ENCODE results near the gene AHCTF1. TPM values are rescaled to one million over a fixed set of nuclear protein-coding genes. Genes with fewer than 3 reads are reported as not detected.
"Not testable (repeated sequence)": the region's sequence is repeated elsewhere in the genome, so short reads cannot be mapped to it uniquely, and the experiment has no call there.

AHCTF1 gene
- total RNA-seq, 1 experiment from 2014 or later, result 44.3 TPM

- peaks cover 21% of the 10 kb centered on the region; the same call in 1 of the 2 replicates for H3K79me2 ChIP-seq (ENCODE audit: insufficient read depth, low read length)
- Mint-ChIP-seq H3K27me3 (ENCODE audit: low read depth) (no peaks in the 10 kb centered on the region), H3K36me3 (ENCODE audit: insufficient read depth in 1 of 3, low read depth in 3 of 3) (peaks cover 12 to 22% (median 19%) of the 10 kb centered on the region in 3 experiments; a peak in 6 of 7 replicates), H3K4me1 (peaks cover 10 to 11% of the 10 kb centered on the region in 2 experiments), H3K9me3 (no peaks in the 10 kb centered on the region), H3K27ac (no peak overlapping the region), H3K4me3 (no peak overlapping the region; a peak in 1 of 5 replicates)
- no peak overlapping the region for H2BK15ac ChIP-seq (ENCODE audit: low read depth, low read length)
- no peak overlapping the region for H2BK120ac ChIP-seq (ENCODE audit: low read depth, low read length, poor library complexity, severe bottlenecking)
- WGBS (ENCODE audit: extremely low coverage, insufficient read length, low lambda C conversion rate), result no CpG with 5 or more reads among the region's 7 CpGs
- H2BK20ac ChIP-seq (ENCODE audit: low read depth, low read length, poor library complexity, severe bottlenecking), result no peak overlapping the region
- H4K20me1 ChIP-seq (ENCODE audit: control insufficient read depth, insufficient read depth, insufficient read length), result no peaks in the 10 kb centered on the region
- no peaks in the 10 kb centered on the region for H3K79me1 ChIP-seq (ENCODE audit: insufficient read depth, low read depth, low read length, poor library complexity, severe bottlenecking)
- H3T11ph ChIP-seq (ENCODE audit: low read length), result no peak overlapping the region
- no peak for DNase-seq
- TF ChIP-seq CTCF (conservative IDR thresholded peaks at IDR 0.05), result no peak
- no peak overlapping the region for H3K14ac ChIP-seq (ENCODE audit: insufficient read depth, low read length)
- H2AK5ac ChIP-seq (ENCODE audit: insufficient read length, low read length), result no peak overlapping the region
- no peak overlapping the region for H3K4me2 ChIP-seq (ENCODE audit: insufficient read depth, insufficient read length, low read length)
- no peak overlapping the region for H4K91ac ChIP-seq (ENCODE audit: insufficient read length, low read depth, low read length)
- no peaks in the 10 kb centered on the region for H3K4me1 ChIP-seq (ENCODE audit: insufficient read depth, low read length)
- no peak overlapping the region for H4K5ac ChIP-seq (ENCODE audit: insufficient read length, low read depth, low read length)
- H3K4ac ChIP-seq (ENCODE audit: low read depth, low read length), result no peak overlapping the region
- no peak overlapping the region for H4K8ac ChIP-seq (replicated peaks; ENCODE audit: insufficient read length, low read depth, low read length)
- no peak overlapping the region for H3K9ac ChIP-seq (ENCODE audit: extremely low read depth, insufficient read length, low read length)
- no peak overlapping the region for H3K27ac ChIP-seq (ENCODE audit: insufficient read length, low read depth, low read length)
- no peak overlapping the region for H2BK12ac ChIP-seq (ENCODE audit: insufficient read length, low read depth, low read length)
- no peaks in the 10 kb centered on the region for H3K9me3 ChIP-seq (ENCODE audit: control insufficient read depth, low read depth, low read length)
- no peak overlapping the region for H2BK5ac ChIP-seq (ENCODE audit: insufficient read length, low read length)
- no peak overlapping the region for H3K23ac ChIP-seq (ENCODE audit: insufficient read length, low read depth, low read length)
- H3K18ac ChIP-seq (ENCODE audit: insufficient read length, low read depth, low read length), result no peak overlapping the region
- H3K27me3 ChIP-seq (ENCODE audit: insufficient read depth, low read length), result no peaks in the 10 kb centered on the region
- no peak overlapping the region for H3K56ac ChIP-seq (ENCODE audit: insufficient read length, low read depth, low read length)
- no peak overlapping the region for H2AFZ ChIP-seq (ENCODE audit: low read length)
- H3K23me2 ChIP-seq (ENCODE audit: insufficient read length, low read depth, low read length, poor library complexity, severe bottlenecking), result no peaks in the 10 kb centered on the region
These were observed 11.8 kb downstream of the AHCTF1 start for GRCh38 chr1:246919902-246920301.

GRCh38 chr1:246916026-246916923 is 15.5 kb downstream of the AHCTF1 start:
- not testable (repeated sequence) for H3K27me3 ChIP-seq (ENCODE audit: insufficient read depth, low read length); H2BK12ac ChIP-seq (ENCODE audit: insufficient read length, low read depth, low read length); H3K27me3 Mint-ChIP-seq (ENCODE audit: low read depth); H3K4ac ChIP-seq (ENCODE audit: low read depth, low read length); H3K23ac ChIP-seq (ENCODE audit: insufficient read length, low read depth, low read length); H3T11ph ChIP-seq (ENCODE audit: low read length); H2BK15ac ChIP-seq (ENCODE audit: low read depth, low read length); H3K27ac ChIP-seq (ENCODE audit: insufficient read length, low read depth, low read length); H3K4me2 ChIP-seq (ENCODE audit: insufficient read depth, insufficient read length, low read length); H3K9ac ChIP-seq (ENCODE audit: extremely low read depth, insufficient read length, low read length); H3K23me2 ChIP-seq (ENCODE audit: insufficient read length, low read depth, low read length, poor library complexity, severe bottlenecking); H4K8ac ChIP-seq (replicated peaks; ENCODE audit: insufficient read length, low read depth, low read length); H3K18ac ChIP-seq (ENCODE audit: insufficient read length, low read depth, low read length); DNase-seq; H3K79me2 ChIP-seq (ENCODE audit: insufficient read depth, low read length); H3K4me1 ChIP-seq (ENCODE audit: insufficient read depth, low read length); H3K27ac Mint-ChIP-seq; H2BK20ac ChIP-seq (ENCODE audit: low read depth, low read length, poor library complexity, severe bottlenecking); H4K5ac ChIP-seq (ENCODE audit: insufficient read length, low read depth, low read length); H3K9me3 Mint-ChIP-seq; H3K4me1 Mint-ChIP-seq; H3K4me3 Mint-ChIP-seq; H2BK120ac ChIP-seq (ENCODE audit: low read depth, low read length, poor library complexity, severe bottlenecking); H3K56ac ChIP-seq (ENCODE audit: insufficient read length, low read depth, low read length); H4K91ac ChIP-seq (ENCODE audit: insufficient read length, low read depth, low read length); H2AFZ ChIP-seq (ENCODE audit: low read length); H2BK5ac ChIP-seq (ENCODE audit: insufficient read length, low read length); H3K14ac ChIP-seq (ENCODE audit: insufficient read depth, low read length); H3K79me1 ChIP-seq (ENCODE audit: insufficient read depth, low read depth, low read length, poor library complexity, severe bottlenecking); H3K9me3 ChIP-seq (ENCODE audit: control insufficient read depth, low read depth, low read length); H4K20me1 ChIP-seq (ENCODE audit: control insufficient read depth, insufficient read depth, insufficient read length); H2AK5ac ChIP-seq (ENCODE audit: insufficient read length, low read length)
- no CpG with 5 or more reads among the region's 7 CpGs for WGBS (ENCODE audit: extremely low coverage, insufficient read length, low lambda C conversion rate)
- H3K36me3 Mint-ChIP-seq (ENCODE audit: insufficient read depth in 1 of 3, low read depth in 3 of 3), result peaks cover 25 to 44% (median 43%) of the 10 kb centered on the region in 3 experiments; a peak in 6 of 7 replicates

Data from H9 (cell line).